IMR-90 (cell line): ENCODE results near the gene PLXNB3. TPM values are rescaled to one million over a fixed set of nuclear protein-coding genes. Genes with fewer than 3 reads are reported as not detected.

Source experiments
- ATAC-seq: fragments of 200-7000 bp; cut with Tn5 transposase; 2 replicates; pipeline ENCODE4 v1.9.1; 2020; ENCODE audit warnings: low read depth, mild to moderate bottlenecking, moderate library complexity
- BruUV-seq: library from RNA; stranded (reverse); fragments of 400-500 nt; replicated peaks from 2 replicates; lab custom pipeline; 2021; lab: Mats Ljungman, UMichigan
- CTCF ChIA-PET: fragments of 300-600 bp; formaldehyde crosslinking; extraction: SDS; loops from one replicate; lab custom pipeline; 2021; ENCODE audit warnings: antibody characterized with exemption; lab: Yijun Ruan, JAX
- POLR2A ChIA-PET: fragments of 300-600 bp; sonication (Branson Sonifier 250); formaldehyde crosslinking; loops from one replicate; lab custom pipeline; 2022; ENCODE audit warnings: antibody characterized with exemption; ENCODE audit not compliant: unreplicated experiment; lab: Charles Lee
- DNase-seq: peaks from one replicate; pipeline ENCODE4 v3.0.0; 2013
- H2AFZ ChIP-seq: replicated peaks from 2 replicates; pipeline ENCODE3; 2013; ENCODE audit warnings: low read length, mild to moderate bottlenecking; ENCODE audit not compliant: poor library complexity
- H2AK5ac ChIP-seq: 2 replicates; pipeline ENCODE4 v1.6.1; 2013; ENCODE audit warnings: low read depth, low read length, inconsistent platforms
- H2AK9ac ChIP-seq: replicated peaks from 2 replicates; pipeline ENCODE3; 2013; ENCODE audit warnings: mild to moderate bottlenecking, low read depth, low read length, moderate library complexity; ENCODE audit not compliant: poor library complexity
- H2BK120ac ChIP-seq: 2 replicates; pipeline ENCODE4 v1.6.1; 2013; ENCODE audit warnings: low read depth, low read length, inconsistent platforms
- H2BK15ac ChIP-seq: 3 replicates; pipeline ENCODE4 v1.6.1; 2013; ENCODE audit warnings: low read depth, low read length, inconsistent platforms
- H2BK20ac ChIP-seq: 2 replicates; pipeline ENCODE4 v1.6.1; 2013; ENCODE audit warnings: low read depth, mild to moderate bottlenecking, inconsistent platforms, low read length, moderate library complexity
- H2BK5ac ChIP-seq: 2 replicates; pipeline ENCODE4 v1.6.1; 2013; ENCODE audit warnings: mild to moderate bottlenecking, low read depth, low read length, inconsistent platforms; ENCODE audit not compliant: poor library complexity, severe bottlenecking
- H3K14ac ChIP-seq: replicated peaks from 2 replicates; pipeline ENCODE4 v1.6.1; 2013; ENCODE audit warnings: low read depth, low read length, inconsistent platforms
- H3K18ac ChIP-seq: 2 replicates; pipeline ENCODE4 v1.6.1; 2013; ENCODE audit warnings: low read depth, low read length, control low read depth
- H3K23ac ChIP-seq: 2 replicates; pipeline ENCODE4 v1.6.1; 2013; ENCODE audit warnings: low read depth, low read length, inconsistent platforms
- H3K27ac ChIP-seq: 2 replicates; pipeline ENCODE4 v1.5.1; 2013; ENCODE audit warnings: mild to moderate bottlenecking, control low read depth, low read length; ENCODE audit not compliant: insufficient read depth
- H3K27me3 ChIP-seq: 2 replicates; pipeline ENCODE4 v1.6.1; 2013; ENCODE audit warnings: low read length; ENCODE audit not compliant: control insufficient read depth, insufficient read depth
- H3K36me3 ChIP-seq: 2 replicates; pipeline ENCODE4 v1.6.1; 2013; ENCODE audit warnings: low read length, mixed read lengths; ENCODE audit not compliant: control insufficient read depth, insufficient read depth
- H3K4ac ChIP-seq: 2 replicates; pipeline ENCODE4 v1.6.1; 2013; ENCODE audit warnings: low read depth, low read length, inconsistent platforms
- H3K4me1 ChIP-seq: 2 replicates; pipeline ENCODE4 v1.6.1; 2013; ENCODE audit warnings: low read length, mixed read lengths; ENCODE audit not compliant: control insufficient read depth, insufficient read depth
- H3K4me2 ChIP-seq: 2 replicates; pipeline ENCODE4 v1.6.1; 2013; ENCODE audit warnings: low read depth, mild to moderate bottlenecking, control low read depth, low read length, moderate library complexity
- H3K4me3 ChIP-seq: 2 replicates; pipeline ENCODE4 v1.5.1; 2013; ENCODE audit warnings: low read depth, mild to moderate bottlenecking, control low read depth, low read length, moderate library complexity; ENCODE audit not compliant: insufficient read depth
- H3K56ac ChIP-seq: 2 replicates; pipeline ENCODE4 v1.6.1; 2013; ENCODE audit warnings: low read length, inconsistent platforms; ENCODE audit not compliant: insufficient read depth; ENCODE audit errors: extremely low read depth
- H3K79me1 ChIP-seq, 2 experiments: 2 replicates each; pipeline ENCODE4 v1.6.1; 2013; ENCODE audit warnings: low read length in 2 of 2, inconsistent platforms in 1 of 2, low read depth in 1 of 2
- H3K9ac ChIP-seq: 2 replicates; pipeline ENCODE4 v1.6.1; 2013; ENCODE audit warnings: low read depth, low read length, control low read depth
- H3K9me1 ChIP-seq: 2 replicates; pipeline ENCODE4 v1.6.1; 2013; ENCODE audit warnings: low read length, inconsistent platforms; ENCODE audit not compliant: insufficient read depth
- H3K9me3 ChIP-seq: 2 replicates; pipeline ENCODE4 v1.6.1; 2013; ENCODE audit warnings: low read length; ENCODE audit not compliant: control insufficient read depth, insufficient read depth
- H4K20me1 ChIP-seq: 2 replicates; pipeline ENCODE4 v1.6.1; 2013; ENCODE audit warnings: low read length, inconsistent platforms; ENCODE audit not compliant: insufficient read depth
- H4K5ac ChIP-seq: 2 replicates; pipeline ENCODE4 v1.6.1; 2013; ENCODE audit warnings: mild to moderate bottlenecking, low read depth, low read length, control low read depth
- H4K8ac ChIP-seq, 2 experiments: 2 replicates each; pipeline ENCODE4 v1.6.1; 2013; ENCODE audit warnings: low read depth in 2 of 2, low read length in 2 of 2, control low read depth in 1 of 2, inconsistent platforms in 1 of 2
- H4K91ac ChIP-seq: 2 replicates; pipeline ENCODE4 v1.6.1; 2013; ENCODE audit warnings: low read depth, low read length, inconsistent platforms; ENCODE audit not compliant: insufficient read depth
- CEBPB ChIP-seq: IDR thresholded peaks from 2 replicates; pipeline ENCODE4 v1.6.1; 2012; ENCODE audit warnings: low read depth, low read length, improper control_type of control experiment
- MAFK ChIP-seq: IDR thresholded peaks from 2 replicates; pipeline ENCODE4 v1.6.1; 2012; ENCODE audit warnings: low read depth, low read length, improper control_type of control experiment
- WGBS, 2 experiments: methylation state at CpG; one replicate each; pipeline versions ENCODE4 v1.1.5 to v1.1.7; 2013; ENCODE audit warnings: missing lambda C conversion rate in 2 of 2; ENCODE audit not compliant: insufficient read length in 1 of 2; ENCODE audit errors: extremely low coverage in 2 of 2; 5-methylcytosine and 5-hydroxymethylcytosine counted together
- dilution Hi-C: fragments of 300-500 bp; cut with HindIII; formaldehyde crosslinking; loops from one replicate; pipeline ENCODE4 v1.14.3; 2018; ENCODE audit warnings: low sequenced_read_pairs; ENCODE audit not compliant: unreplicated experiment
- in situ Hi-C: fragments of 300-500 bp; cut with MboI; formaldehyde crosslinking; loops from 3 replicates; pipeline ENCODE4 v1.14.3; 2019; ENCODE audit warnings: low sequenced_read_pairs, inconsistent platforms, mixed read lengths
- intact Hi-C: fragments of 100-400 bp; cut with micrococcal nuclease; formaldehyde crosslinking; loops from 2 replicates; pipeline ENCODE4 v1.10.0; 2022
- polyA plus RNA-seq, 3 experiments: library from polyadenylated mRNA; depleted of rRNA; stranded (reverse); fragments of >200 nt; gene quantifications; 2 replicates each; pipeline ENCODE4 v1.2.3, GENCODE V29; 2012; ENCODE audit warnings: low replicate concordance in 1 of 3
- total RNA-seq: library from RNA; depleted of rRNA; stranded (reverse); fragments of >200 nt; gene quantifications from 2 replicates; pipeline ENCODE4 v1.2.3, GENCODE V29; 2012
- TF ChIP-seq, protein P1 (sequence below): fragments of 150-350 bp; IDR thresholded peaks from 2 replicates; pipeline ENCODE4 v1.6.1; 2017; ENCODE audit warnings: mild to moderate bottlenecking, antibody characterized with exemption, low read length, low read depth
- TF ChIP-seq, protein P2 (sequence below): conservative IDR thresholded peaks from 2 replicates; pipeline ENCODE4 v1.5.1; 2012; ENCODE audit warnings: mild to moderate bottlenecking, low read depth, low read length, improper control_type of control experiment

Gene PLXNB3
- total and polyA plus RNA-seq, 2 of the 4 experiments (the other 2 are of a cell fraction) = 0.36 to 22.3 TPM

DNA sequence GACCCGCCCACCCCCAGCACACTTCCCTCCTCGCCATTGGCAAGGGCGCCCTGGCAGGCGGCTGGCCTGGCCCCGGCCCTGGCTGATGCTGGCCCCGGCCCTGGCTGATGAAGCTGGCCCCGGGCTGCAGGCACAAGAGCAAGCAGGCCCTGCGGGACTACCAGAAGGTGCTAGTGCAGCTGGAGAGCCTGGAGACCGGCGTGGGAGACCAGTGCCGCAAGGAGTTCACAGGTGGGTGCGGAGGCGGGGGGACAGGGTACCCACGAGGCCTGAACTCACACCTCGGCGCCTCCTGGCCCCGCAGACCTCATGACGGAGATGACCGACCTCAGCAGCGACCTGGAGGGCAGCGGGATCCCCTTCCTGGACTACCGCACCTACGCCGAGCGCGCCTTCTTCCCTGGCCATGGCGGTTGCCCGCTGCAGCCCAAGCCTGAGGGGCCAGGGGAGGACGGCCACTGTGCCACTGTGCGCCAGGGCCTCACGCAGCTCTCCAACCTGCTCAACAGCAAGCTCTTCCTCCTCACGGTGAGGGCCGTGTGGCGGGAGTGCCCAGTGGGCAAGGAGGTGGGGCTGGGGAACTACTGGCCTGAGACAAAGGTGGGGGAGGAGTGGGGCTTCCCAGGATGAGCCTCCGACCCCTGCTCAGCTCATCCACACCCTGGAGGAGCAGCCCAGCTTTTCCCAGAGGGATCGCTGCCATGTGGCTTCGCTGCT is 10.7 kb downstream of the PLXNB3 start:
- Histone ChIP-seq H3K56ac (no peak overlapping the region), H2AFZ (no peak overlapping the region), H2BK5ac (no peak overlapping the region), H3K79me1 (no peaks in the 10 kb centered on the region), H3K9ac (no peak overlapping the region), H3K4ac (no peak overlapping the region), H3K4me2 (no peak overlapping the region), H4K5ac (no peak overlapping the region), H2BK15ac (no peak overlapping the region), H3K9me1 (no peaks in the 10 kb centered on the region), H3K4me3 (no peak overlapping the region), H3K27me3 (no peaks in the 10 kb centered on the region), H3K23ac (no peak overlapping the region), H3K27ac (no peak overlapping the region), H3K36me3 (peaks cover 4% of the 10 kb centered on the region; the same call in 1 of the 2 replicates), H4K91ac (no peak overlapping the region), H3K9me3 (no peaks in the 10 kb centered on the region; the same call in 1 of the 2 replicates), H2AK9ac (no peak overlapping the region), H3K14ac (no peak overlapping the region), H2AK5ac (no peak overlapping the region), H2BK120ac (no peak overlapping the region), H4K20me1 (no peaks in the 10 kb centered on the region), H3K18ac (no peak overlapping the region), H2BK20ac (no peak overlapping the region), H4K8ac (no peak overlapping the region), H3K4me1 (no peaks in the 10 kb centered on the region)
- BruUV-seq = no TSS peak
- TF ChIP-seq, protein P1, sequence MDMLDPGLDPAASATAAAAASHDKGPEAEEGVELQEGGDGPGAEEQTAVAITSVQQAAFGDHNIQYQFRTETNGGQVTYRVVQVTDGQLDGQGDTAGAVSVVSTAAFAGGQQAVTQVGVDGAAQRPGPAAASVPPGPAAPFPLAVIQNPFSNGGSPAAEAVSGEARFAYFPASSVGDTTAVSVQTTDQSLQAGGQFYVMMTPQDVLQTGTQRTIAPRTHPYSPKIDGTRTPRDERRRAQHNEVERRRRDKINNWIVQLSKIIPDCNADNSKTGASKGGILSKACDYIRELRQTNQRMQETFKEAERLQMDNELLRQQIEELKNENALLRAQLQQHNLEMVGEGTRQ = no peak
- TF ChIP-seq MAFK = no peak
- no peak for TF ChIP-seq CEBPB
- TF ChIP-seq, protein P2, sequence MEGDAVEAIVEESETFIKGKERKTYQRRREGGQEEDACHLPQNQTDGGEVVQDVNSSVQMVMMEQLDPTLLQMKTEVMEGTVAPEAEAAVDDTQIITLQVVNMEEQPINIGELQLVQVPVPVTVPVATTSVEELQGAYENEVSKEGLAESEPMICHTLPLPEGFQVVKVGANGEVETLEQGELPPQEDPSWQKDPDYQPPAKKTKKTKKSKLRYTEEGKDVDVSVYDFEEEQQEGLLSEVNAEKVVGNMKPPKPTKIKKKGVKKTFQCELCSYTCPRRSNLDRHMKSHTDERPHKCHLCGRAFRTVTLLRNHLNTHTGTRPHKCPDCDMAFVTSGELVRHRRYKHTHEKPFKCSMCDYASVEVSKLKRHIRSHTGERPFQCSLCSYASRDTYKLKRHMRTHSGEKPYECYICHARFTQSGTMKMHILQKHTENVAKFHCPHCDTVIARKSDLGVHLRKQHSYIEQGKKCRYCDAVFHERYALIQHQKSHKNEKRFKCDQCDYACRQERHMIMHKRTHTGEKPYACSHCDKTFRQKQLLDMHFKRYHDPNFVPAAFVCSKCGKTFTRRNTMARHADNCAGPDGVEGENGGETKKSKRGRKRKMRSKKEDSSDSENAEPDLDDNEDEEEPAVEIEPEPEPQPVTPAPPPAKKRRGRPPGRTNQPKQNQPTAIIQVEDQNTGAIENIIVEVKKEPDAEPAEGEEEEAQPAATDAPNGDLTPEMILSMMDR = no peak
- intact Hi-C loops = no loop called here
- DNase-seq (no peak), ATAC-seq (no peak)
- dilution Hi-C loops = no loop called here
- in situ Hi-C loops = no loop called here
- CTCF ChIA-PET = no interaction called here
- POLR2A ChIA-PET = no interaction called here
- 90% methylated on average over 20 of the region's 37 CpGs; no CpG with 5 or more reads in 1 of the 2 experiments for WGBS, 2 experiments
